Measurements from ENCODE around the gene PPP1R14C. TPM values are rescaled to one million over a fixed set of nuclear protein-coding genes. Genes with fewer than 3 reads are reported as not detected.

PPP1R14C gene
- total and polyA plus RNA-seq, 4 donors = 6.5 to 68.4 (median 24.0) TPM

GRCh38 chr6:150126641-150127291 is 16.1 kb upstream of the PPP1R14C start:
- WGBS, 2 donors = 72 to 84% methylated on average over 13 of the region's 13 CpGs
- Histone ChIP-seq H3K4me1 (ENCODE audit: control insufficient read depth in 5 of 5, insufficient read depth in 5 of 5, low read length in 5 of 5) (peaks cover 0 to 4% (median 0%) of the 10 kb centered on the region in 5 donors), H3K27me3 (ENCODE audit: control insufficient read depth in 3 of 3, insufficient read depth in 3 of 3, low read length in 2 of 3) (no peaks in the 10 kb centered on the region), H3K9ac (ENCODE audit: insufficient read depth in 1 of 2, low read length in 2 of 2) (no peak overlapping the region), H3K27ac (ENCODE audit: low read depth in 1 of 2, low read length in 1 of 2) (no peak overlapping the region), H3K4me3 (no peak overlapping the region), H3K9me3 (ENCODE audit: control insufficient read depth in 4 of 4, insufficient read depth in 3 of 4, low read length in 3 of 4) (no peaks in the 10 kb centered on the region), H3K36me3 (ENCODE audit: control insufficient read depth in 4 of 4, insufficient read depth in 4 of 4, low read length in 4 of 4) (no peaks in the 10 kb centered on the region)
- no peak for DNase-seq
- TF ChIP-seq, protein P1, sequence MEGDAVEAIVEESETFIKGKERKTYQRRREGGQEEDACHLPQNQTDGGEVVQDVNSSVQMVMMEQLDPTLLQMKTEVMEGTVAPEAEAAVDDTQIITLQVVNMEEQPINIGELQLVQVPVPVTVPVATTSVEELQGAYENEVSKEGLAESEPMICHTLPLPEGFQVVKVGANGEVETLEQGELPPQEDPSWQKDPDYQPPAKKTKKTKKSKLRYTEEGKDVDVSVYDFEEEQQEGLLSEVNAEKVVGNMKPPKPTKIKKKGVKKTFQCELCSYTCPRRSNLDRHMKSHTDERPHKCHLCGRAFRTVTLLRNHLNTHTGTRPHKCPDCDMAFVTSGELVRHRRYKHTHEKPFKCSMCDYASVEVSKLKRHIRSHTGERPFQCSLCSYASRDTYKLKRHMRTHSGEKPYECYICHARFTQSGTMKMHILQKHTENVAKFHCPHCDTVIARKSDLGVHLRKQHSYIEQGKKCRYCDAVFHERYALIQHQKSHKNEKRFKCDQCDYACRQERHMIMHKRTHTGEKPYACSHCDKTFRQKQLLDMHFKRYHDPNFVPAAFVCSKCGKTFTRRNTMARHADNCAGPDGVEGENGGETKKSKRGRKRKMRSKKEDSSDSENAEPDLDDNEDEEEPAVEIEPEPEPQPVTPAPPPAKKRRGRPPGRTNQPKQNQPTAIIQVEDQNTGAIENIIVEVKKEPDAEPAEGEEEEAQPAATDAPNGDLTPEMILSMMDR (IDR thresholded peaks at IDR 0.05; ENCODE audit: control extremely low read depth, extremely low read depth) = no peak
- ATAC-seq (ENCODE audit: insufficient read depth, low FRiP score) = no peak

DNA sequence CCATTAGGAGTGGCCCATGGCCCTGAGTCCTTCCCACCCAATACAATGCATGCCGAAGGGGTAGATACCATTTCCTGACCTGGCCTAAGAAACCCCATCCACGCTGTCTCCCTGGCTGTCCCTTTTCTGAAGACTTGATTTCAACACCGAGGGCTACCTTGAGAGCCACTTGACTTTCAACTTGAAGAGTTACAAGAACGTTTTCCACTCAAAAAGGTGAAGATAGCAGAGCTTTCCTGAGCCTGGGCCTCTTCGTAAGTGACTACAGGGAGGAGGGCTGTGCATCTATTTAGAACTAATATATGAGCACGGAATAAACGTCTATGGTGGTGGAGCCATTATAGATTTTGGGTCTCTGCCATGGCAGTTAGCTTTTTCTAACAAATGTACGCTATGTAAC is 14.4 kb upstream of the PPP1R14C start:
- H3K4me3 ChIP-seq = no peak overlapping the region
- H3K4me1 ChIP-seq (ENCODE audit: control insufficient read depth in 5 of 5, insufficient read depth in 5 of 5, low read length in 5 of 5) = peaks cover 0 to 4% (median 0%) of the 10 kb centered on the region in 5 donors
- WGBS, 2 donors = 63 to 77% methylated on average over 8 of the region's 8 CpGs
- ATAC-seq (ENCODE audit: insufficient read depth, low FRiP score) = peak; percentile 56
- H3K27ac ChIP-seq (ENCODE audit: low read depth in 1 of 2, low read length in 1 of 2) = no peak overlapping the region
- H3K9me3 ChIP-seq (ENCODE audit: control insufficient read depth in 4 of 4, insufficient read depth in 3 of 4, low read length in 3 of 4) = no peaks in the 10 kb centered on the region
- TF ChIP-seq, protein P1 (IDR thresholded peaks at IDR 0.05; ENCODE audit: control extremely low read depth, extremely low read depth) = no peak
- H3K36me3 ChIP-seq (ENCODE audit: control insufficient read depth in 4 of 4, insufficient read depth in 4 of 4, low read length in 4 of 4) = no peaks in the 10 kb centered on the region
- DNase-seq = peak in 1 of 3 donors; percentile 32
- no peaks in the 10 kb centered on the region for H3K27me3 ChIP-seq (ENCODE audit: control insufficient read depth in 3 of 3, insufficient read depth in 3 of 3, low read length in 2 of 3)
- no peak overlapping the region for H3K9ac ChIP-seq (ENCODE audit: insufficient read depth in 1 of 2, low read length in 2 of 2)

- Histone ChIP-seq H3K4me3 (no peak overlapping the region), H3K4me1 (ENCODE audit: control insufficient read depth in 5 of 5, insufficient read depth in 5 of 5, low read length in 5 of 5) (peaks cover 0 to 7% (median 0%) of the 10 kb centered on the region in 5 donors), H3K27me3 (ENCODE audit: control insufficient read depth in 3 of 3, insufficient read depth in 3 of 3, low read length in 2 of 3) (no peaks in the 10 kb centered on the region), H3K9me3 (ENCODE audit: control insufficient read depth in 4 of 4, insufficient read depth in 3 of 4, low read length in 3 of 4) (no peaks in the 10 kb centered on the region), H3K36me3 (ENCODE audit: control insufficient read depth in 4 of 4, insufficient read depth in 4 of 4, low read length in 4 of 4) (no peaks in the 10 kb centered on the region), H3K27ac (ENCODE audit: low read depth in 1 of 2, low read length in 1 of 2) (no peak overlapping the region), H3K9ac (ENCODE audit: insufficient read depth in 1 of 2, low read length in 2 of 2) (no peak overlapping the region)
- 74 to 81% methylated on average over 9 of the region's 9 CpGs for WGBS, 2 donors
- no peak for ATAC-seq (ENCODE audit: insufficient read depth, low FRiP score)
- TF ChIP-seq, protein P1 (IDR thresholded peaks at IDR 0.05; ENCODE audit: control extremely low read depth, extremely low read depth) = no peak
- no peak for DNase-seq
Measured at GRCh38 chr6:150129616-150130505, 13.0 kb upstream of the PPP1R14C start.

Measured in lung (tissue), 12 donors.